Neural cell (in vitro differentiated cells): Measurements from ENCODE around the gene LMBRD2. TPM values are rescaled to one million over a fixed set of nuclear protein-coding genes. Genes with fewer than 3 reads are reported as not detected.

Experiments used
- H2AFZ ChIP-seq: fragments of 200-600, 300-800 bp; sonication (generic), shearing (Covaris generic); 2 replicates; pipeline ENCODE4 v1.6.0; 2014; ENCODE audit warnings: low read depth, mild to moderate bottlenecking, antibody characterized with exemption, low read length, moderate library complexity
- H3F3A ChIP-seq: fragments of 200-600 bp; shearing (Covaris generic); 2 replicates; pipeline ENCODE4 v1.6.1; 2016; ENCODE audit warnings: mild to moderate bottlenecking, moderate library complexity, mixed read lengths, antibody characterized with exemption, low read length; ENCODE audit not compliant: insufficient read depth, poor library complexity, severe bottlenecking
- H3K27ac ChIP-seq: fragments of 200-600, 300-800 bp; sonication (generic), shearing (Covaris generic); 2 replicates; pipeline ENCODE4 v1.5.1; 2014; ENCODE audit warnings: mild to moderate bottlenecking, low read length, moderate library complexity
- H3K27me3 ChIP-seq: fragments of 300-800, 200-600 bp; sonication (generic), shearing (Covaris generic); 2 replicates; pipeline ENCODE4 v1.6.0; 2014; ENCODE audit warnings: mild to moderate bottlenecking, low read depth, low read length, moderate library complexity; ENCODE audit not compliant: insufficient read depth
- H3K36me3 ChIP-seq: fragments of 300-800, 200-600 bp; sonication (generic), shearing (Covaris generic); 2 replicates; pipeline ENCODE4 v1.5.1; 2014; ENCODE audit warnings: mild to moderate bottlenecking, antibody characterized with exemption, low read length, moderate library complexity; ENCODE audit not compliant: insufficient read depth
- H3K4me2 ChIP-seq: fragments of 300-800, 200-600 bp; sonication (generic), shearing (Covaris generic); 2 replicates; pipeline ENCODE4 v1.6.0; 2014; ENCODE audit warnings: mild to moderate bottlenecking, low read length
- H3K4me3 ChIP-seq: fragments of 300-800, 200-600 bp; sonication (generic), shearing (Covaris generic); 2 replicates; pipeline ENCODE4 v1.5.1; 2014; ENCODE audit warnings: mild to moderate bottlenecking, low read length, moderate library complexity
- H3K79me2 ChIP-seq: fragments of 200-600 bp; shearing (Covaris generic); replicated peaks from 2 replicates; pipeline ENCODE4 v1.6.0; 2014; ENCODE audit warnings: mild to moderate bottlenecking, low read length, moderate library complexity; ENCODE audit not compliant: insufficient read depth
- H3K9ac ChIP-seq: fragments of 300-800, 200-600 bp; sonication (generic), shearing (Covaris generic); 2 replicates; pipeline ENCODE4 v1.6.1; 2016; ENCODE audit warnings: mild to moderate bottlenecking, low read length, mixed read lengths
- H3K9me2 ChIP-seq: fragments of 200-600 bp; shearing (Covaris generic); 2 replicates; pipeline ENCODE4 v1.6.1; 2016; ENCODE audit warnings: mild to moderate bottlenecking, low read length, mixed read lengths; ENCODE audit not compliant: insufficient read depth
- H3K9me3 ChIP-seq: fragments of 200-600, 300-800 bp; sonication (generic), shearing (Covaris generic); 2 replicates; pipeline ENCODE4 v1.6.1; 2016; ENCODE audit warnings: mild to moderate bottlenecking, mixed run types, low read length, moderate library complexity, mixed read lengths
- H4K20me1 ChIP-seq: fragments of 200-600 bp; shearing (Covaris generic); 2 replicates; pipeline ENCODE4 v1.6.1; 2016; ENCODE audit warnings: mild to moderate bottlenecking, mixed run types; ENCODE audit not compliant: insufficient read depth
- CTCF ChIP-seq: fragments of 450-650 bp; IDR thresholded peaks from 2 replicates; pipeline ENCODE4 v1.5.1; 2014; ENCODE audit warnings: antibody characterized with exemption, mild to moderate bottlenecking, moderate library complexity; ENCODE audit not compliant: poor library complexity, severe bottlenecking
- EP300 ChIP-seq: fragments of 450-650 bp; conservative IDR thresholded peaks from 2 replicates; pipeline ENCODE4 v1.6.1; 2014; ENCODE audit warnings: antibody characterized with exemption, mild to moderate bottlenecking, moderate library complexity; ENCODE audit not compliant: poor library complexity, severe bottlenecking
- EZH2 ChIP-seq: fragments of 200-600, 300-800 bp; shearing (Covaris generic), sonication (generic); IDR thresholded peaks from 2 replicates; pipeline ENCODE4 v1.6.1; 2014; ENCODE audit warnings: antibody characterized with exemption, low read length, borderline replicate concordance, mild to moderate bottlenecking; ENCODE audit not compliant: insufficient read depth, poor library complexity, severe bottlenecking
- MXI1 ChIP-seq: fragments of 450-650 bp; conservative IDR thresholded peaks from 2 replicates; pipeline ENCODE4 v1.6.1; 2014; ENCODE audit warnings: antibody characterized with exemption, mild to moderate bottlenecking; ENCODE audit not compliant: poor library complexity, severe bottlenecking
- POLR2AphosphoS5 ChIP-seq: IDR thresholded peaks from 2 replicates; pipeline ENCODE4 v1.6.1; 2012
- RAD21 ChIP-seq: fragments of 450-650 bp; conservative IDR thresholded peaks from 2 replicates; pipeline ENCODE4 v1.6.1; 2014; ENCODE audit warnings: antibody characterized with exemption, mild to moderate bottlenecking, moderate library complexity
- SMC3 ChIP-seq: fragments of 450-650 bp; conservative IDR thresholded peaks from 2 replicates; pipeline ENCODE4 v1.6.1; 2014; ENCODE audit warnings: antibody characterized with exemption, mild to moderate bottlenecking, moderate library complexity; ENCODE audit not compliant: poor library complexity
- TAF1 ChIP-seq: IDR thresholded peaks from 2 replicates; pipeline ENCODE4 v1.6.1; 2012; ENCODE audit warnings: low read depth
- polyA plus RNA-seq: library from polyadenylated mRNA; depleted of rRNA; stranded (reverse); fragments of >200 nt; gene quantifications from 2 replicates; pipeline ENCODE4 v1.2.3, GENCODE V29; 2014
- TF ChIP-seq, protein P1 (sequence below): IDR thresholded peaks from 2 replicates; pipeline ENCODE4 v1.6.1; 2012; ENCODE audit warnings: borderline replicate concordance

LMBRD2 gene
- polyA plus RNA-seq, 1 donor from 2014 or later = 25.7 TPM

DNA sequence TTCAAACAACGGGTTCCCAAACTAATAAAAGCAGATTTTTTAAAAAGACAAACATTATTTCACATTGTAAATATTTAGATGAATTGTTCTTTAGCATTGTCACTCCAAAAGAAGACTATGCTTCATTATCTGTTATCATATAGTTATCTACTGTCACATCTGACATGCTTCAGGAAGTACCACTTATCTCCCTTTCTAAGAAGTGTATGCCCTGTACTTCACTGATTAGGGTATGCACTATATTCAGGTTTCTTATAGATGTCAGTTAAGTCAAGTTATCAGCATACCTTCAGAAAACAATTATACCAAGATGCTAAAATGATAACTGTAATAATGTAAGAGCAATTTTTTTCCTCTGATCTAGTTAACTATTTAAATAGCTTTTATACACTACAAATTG, 40.4 kb downstream of the LMBRD2 start:
- TF ChIP-seq SMC3 (no peak), EZH2 (no peak)
- no peaks in the 10 kb centered on the region for H3K27me3 ChIP-seq

GRCh38 chr5:36108758-36109460, 42.8 kb downstream of the LMBRD2 start:
- Histone ChIP-seq H4K20me1 (no peaks in the 10 kb centered on the region), H3K36me3 (peaks cover 20% of the 10 kb centered on the region), H3K9me3 (no peaks in the 10 kb centered on the region), H3K27me3 (no peaks in the 10 kb centered on the region), H3K79me2 (no peaks in the 10 kb centered on the region), H3K9me2 (no peaks in the 10 kb centered on the region), H3K27ac (no peak overlapping the region), H3K9ac (no peak overlapping the region), H3K4me3 (no peak overlapping the region), H3F3A (no peaks in the 10 kb centered on the region), H3K4me2 (no peak overlapping the region), H2AFZ (no peak overlapping the region)
- TF ChIP-seq POLR2AphosphoS5 (no peak), EP300 (no peak), TAF1 (no peak), RAD21 (no peak), CTCF (no peak), EZH2 (no peak), MXI1 (no peak), SMC3 (no peak)
- TF ChIP-seq, protein P1, sequence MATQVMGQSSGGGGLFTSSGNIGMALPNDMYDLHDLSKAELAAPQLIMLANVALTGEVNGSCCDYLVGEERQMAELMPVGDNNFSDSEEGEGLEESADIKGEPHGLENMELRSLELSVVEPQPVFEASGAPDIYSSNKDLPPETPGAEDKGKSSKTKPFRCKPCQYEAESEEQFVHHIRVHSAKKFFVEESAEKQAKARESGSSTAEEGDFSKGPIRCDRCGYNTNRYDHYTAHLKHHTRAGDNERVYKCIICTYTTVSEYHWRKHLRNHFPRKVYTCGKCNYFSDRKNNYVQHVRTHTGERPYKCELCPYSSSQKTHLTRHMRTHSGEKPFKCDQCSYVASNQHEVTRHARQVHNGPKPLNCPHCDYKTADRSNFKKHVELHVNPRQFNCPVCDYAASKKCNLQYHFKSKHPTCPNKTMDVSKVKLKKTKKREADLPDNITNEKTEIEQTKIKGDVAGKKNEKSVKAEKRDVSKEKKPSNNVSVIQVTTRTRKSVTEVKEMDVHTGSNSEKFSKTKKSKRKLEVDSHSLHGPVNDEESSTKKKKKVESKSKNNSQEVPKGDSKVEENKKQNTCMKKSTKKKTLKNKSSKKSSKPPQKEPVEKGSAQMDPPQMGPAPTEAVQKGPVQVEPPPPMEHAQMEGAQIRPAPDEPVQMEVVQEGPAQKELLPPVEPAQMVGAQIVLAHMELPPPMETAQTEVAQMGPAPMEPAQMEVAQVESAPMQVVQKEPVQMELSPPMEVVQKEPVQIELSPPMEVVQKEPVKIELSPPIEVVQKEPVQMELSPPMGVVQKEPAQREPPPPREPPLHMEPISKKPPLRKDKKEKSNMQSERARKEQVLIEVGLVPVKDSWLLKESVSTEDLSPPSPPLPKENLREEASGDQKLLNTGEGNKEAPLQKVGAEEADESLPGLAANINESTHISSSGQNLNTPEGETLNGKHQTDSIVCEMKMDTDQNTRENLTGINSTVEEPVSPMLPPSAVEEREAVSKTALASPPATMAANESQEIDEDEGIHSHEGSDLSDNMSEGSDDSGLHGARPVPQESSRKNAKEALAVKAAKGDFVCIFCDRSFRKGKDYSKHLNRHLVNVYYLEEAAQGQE = no peak

More for the DNA sequence above, 40.4 kb downstream of the LMBRD2 start:
- Histone ChIP-seq H3K9me3 (no peaks in the 10 kb centered on the region), H3K4me3 (no peak overlapping the region), H4K20me1 (no peaks in the 10 kb centered on the region), H3K27ac (no peak overlapping the region), H3K9ac (no peak overlapping the region), H3K36me3 (peaks cover 14% of the 10 kb centered on the region), H3F3A (no peaks in the 10 kb centered on the region), H3K79me2 (no peaks in the 10 kb centered on the region), H2AFZ (no peak overlapping the region), H3K9me2 (no peaks in the 10 kb centered on the region), H3K4me2 (no peak overlapping the region)
